ENCODE measurements around the gene BTG1. TPM values are rescaled to one million over a fixed set of nuclear protein-coding genes. Genes with fewer than 3 reads are reported as not detected.
"Not testable (repeated sequence)": the region's sequence is repeated elsewhere in the genome, so short reads cannot be mapped to it uniquely, and the experiment has no call there.

The BTG1 gene
- total RNA-seq, 1 donor from 2014 or later = 72.8 TPM

- DNase-seq (ENCODE audit: low spot score) = no peak
- intact Hi-C loops (cut with DNase I) = no loop called here
These were observed 9.5 kb downstream of the BTG1 start for GRCh38 chr12:92136026-92136730.

DNA sequence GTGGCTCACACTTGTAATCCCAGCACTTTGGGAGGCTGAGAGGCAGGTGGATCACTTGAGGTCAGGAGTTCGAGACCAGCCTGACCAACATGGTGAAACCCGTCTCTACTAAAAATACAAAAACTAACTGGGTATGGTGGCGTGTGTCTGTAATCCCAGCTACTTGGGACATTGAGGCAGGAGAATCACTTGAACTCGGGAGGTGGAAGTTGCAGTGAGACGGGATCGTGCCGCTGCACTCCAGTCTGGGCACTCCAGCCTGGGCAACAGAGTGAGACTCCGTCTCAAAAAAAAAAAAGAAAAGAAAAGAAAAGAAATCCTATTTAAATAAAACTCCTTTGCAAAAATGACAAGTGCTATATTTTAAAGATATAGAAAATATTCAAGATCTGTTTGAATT lies 10.1 kb downstream of the BTG1 start:
- DNase-seq (ENCODE audit: low spot score); intact Hi-C loops (cut with DNase I): not testable (repeated sequence)

DNA sequence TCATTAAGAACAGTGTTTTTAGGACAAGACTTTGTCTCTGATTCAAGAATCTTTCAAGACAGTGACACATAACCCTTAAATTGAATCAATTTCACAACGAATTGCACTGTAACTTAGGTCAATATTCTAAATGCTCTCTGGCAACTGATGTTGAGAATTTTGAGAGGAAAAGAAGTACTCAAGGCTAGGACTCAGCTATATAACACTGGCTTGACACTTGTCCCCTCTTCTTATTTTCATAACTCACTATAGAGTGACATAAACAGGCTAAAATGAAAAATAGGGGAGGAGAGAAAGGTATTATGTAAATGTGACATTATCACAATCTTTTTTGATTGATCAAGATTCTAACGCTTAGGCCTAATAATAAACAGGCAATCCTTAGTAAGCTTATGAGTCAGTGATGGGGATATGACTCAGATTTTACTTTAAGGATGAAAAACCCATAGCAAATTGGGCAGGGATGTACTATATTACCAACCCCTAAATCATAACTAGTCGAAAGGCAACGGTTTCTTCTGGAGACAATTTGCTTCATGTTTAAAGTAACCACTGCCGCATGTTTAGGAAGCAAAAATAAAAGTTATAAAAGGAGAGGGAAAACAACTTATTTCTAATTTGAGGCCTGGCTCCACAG lies 10.9 kb downstream of the BTG1 start:
- no peak for DNase-seq (ENCODE audit: low spot score)
- intact Hi-C loops (cut with DNase I) = loop anchor here (5.0 kb wide), 1 partner anchor 57 kb away; no protein-coding TSS in a partner anchor

GRCh38 chr12:92133795-92134637 lies 11.6 kb downstream of the BTG1 start:
- intact Hi-C loops (cut with DNase I) = loop anchor here (5.0 kb wide), 1 partner anchor 57 kb away; no protein-coding TSS in a partner anchor
- no peak for DNase-seq (ENCODE audit: low spot score)

DNA sequence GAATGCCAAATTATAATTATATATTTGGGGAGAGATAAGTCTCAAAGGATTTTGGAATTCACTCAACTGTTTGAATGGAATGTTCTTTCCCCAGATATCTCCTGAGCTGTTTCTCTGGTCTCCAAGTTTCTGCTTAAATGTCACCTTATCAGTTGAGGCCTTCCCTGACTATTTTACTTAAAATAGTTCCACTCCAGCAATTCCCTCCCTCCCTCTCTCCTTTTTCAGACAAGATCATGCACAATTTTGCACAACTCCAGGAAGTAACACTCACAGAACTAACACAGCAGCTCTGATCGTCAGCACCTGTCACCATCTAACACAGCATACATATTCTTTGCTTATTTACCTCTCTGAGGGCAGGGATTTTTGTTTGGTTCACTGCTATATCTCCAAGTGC lies 12.5 kb downstream of the BTG1 start:
- no peak for DNase-seq (ENCODE audit: low spot score)
- intact Hi-C loops (cut with DNase I) = loop anchor here (5.0 kb wide), 1 partner anchor 56 kb away; no protein-coding TSS in a partner anchor

DNA sequence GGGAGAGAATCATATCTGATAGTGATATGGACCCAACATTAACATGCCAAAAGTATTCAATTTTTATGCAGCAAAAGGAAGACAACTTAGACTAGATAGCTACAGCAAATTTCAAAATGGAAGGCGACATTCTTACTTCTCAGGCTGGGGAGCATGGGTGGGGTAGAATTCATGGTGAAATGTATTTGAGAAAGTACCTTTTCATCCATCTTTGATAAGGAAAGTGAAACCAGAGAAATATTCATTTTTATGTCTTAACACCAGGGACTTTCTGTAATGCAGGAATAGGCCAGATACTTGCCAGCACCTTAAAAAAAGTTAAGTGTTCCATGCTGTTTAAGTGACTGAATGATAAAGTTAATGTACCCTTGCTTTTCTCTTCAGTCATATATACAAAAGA lies 13.4 kb downstream of the BTG1 start:
- intact Hi-C loops (cut with DNase I) = loop anchor here (5.0 kb wide), 1 partner anchor 55 kb away; no protein-coding TSS in a partner anchor
- no peak for DNase-seq (ENCODE audit: low spot score)

GRCh38 chr12:92130999-92131398 lies 14.6 kb downstream of the BTG1 start:
- no peak for DNase-seq (ENCODE audit: low spot score)
- intact Hi-C loops (cut with DNase I) = loop anchor here (5.0 kb wide), 1 partner anchor 54 kb away; no protein-coding TSS in a partner anchor

DNA sequence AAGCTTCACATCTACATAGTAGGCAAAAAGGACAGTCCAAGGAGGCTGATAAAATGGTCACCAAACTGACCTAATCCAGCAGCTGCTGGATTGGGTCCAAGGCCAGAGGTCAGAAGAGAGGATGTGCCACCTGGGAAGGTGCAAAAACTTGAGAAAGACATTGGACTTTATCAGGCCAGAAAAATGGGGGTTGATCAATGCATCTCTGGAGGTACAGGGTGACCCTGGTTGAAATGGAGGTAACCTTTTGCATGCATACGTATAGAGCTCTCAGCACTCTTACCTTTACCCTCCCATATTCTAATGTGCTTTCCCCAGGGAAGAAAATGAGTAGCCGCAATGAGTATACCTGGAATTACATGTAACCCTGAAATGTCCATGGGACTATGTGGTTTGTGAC lies 16.0 kb downstream of the BTG1 start:
- no peak for DNase-seq (ENCODE audit: low spot score)
- intact Hi-C loops (cut with DNase I) = loop anchor here (5.0 kb wide), 1 partner anchor 52 kb away; no protein-coding TSS in a partner anchor

GRCh38 chr12:92128612-92129011 lies 17.0 kb downstream of the BTG1 start:
- intact Hi-C loops (cut with DNase I) = no loop called here
- no peak for DNase-seq (ENCODE audit: low spot score)

DNA sequence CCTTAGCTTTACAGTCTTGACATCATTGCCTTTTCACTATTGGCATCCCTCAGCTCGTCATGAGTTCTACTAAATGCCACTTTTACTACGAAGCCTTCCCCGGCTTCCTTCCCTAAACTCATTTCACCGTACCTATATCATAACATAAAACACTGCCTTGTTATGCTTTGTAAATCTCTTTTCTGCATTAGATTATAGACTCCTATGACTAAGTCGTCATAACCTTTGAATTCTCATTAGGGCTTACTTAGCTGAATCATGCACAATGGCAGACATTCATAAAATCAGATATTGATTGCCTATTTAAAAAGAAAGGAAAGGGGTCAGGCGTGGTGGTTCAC lies 21.0 kb downstream of the BTG1 start:
- intact Hi-C loops (cut with DNase I) = no loop called here
- no peak for DNase-seq (ENCODE audit: low spot score)

GRCh38 chr12:92123780-92124688 lies 21.6 kb downstream of the BTG1 start:
- intact Hi-C loops (cut with DNase I) = no loop called here
- no peak for DNase-seq (ENCODE audit: low spot score)

- intact Hi-C loops (cut with DNase I) = no loop called here
- no peak for DNase-seq (ENCODE audit: low spot score)
These were observed 22.5 kb downstream of the BTG1 start for GRCh38 chr12:92122941-92123779.

DNA sequence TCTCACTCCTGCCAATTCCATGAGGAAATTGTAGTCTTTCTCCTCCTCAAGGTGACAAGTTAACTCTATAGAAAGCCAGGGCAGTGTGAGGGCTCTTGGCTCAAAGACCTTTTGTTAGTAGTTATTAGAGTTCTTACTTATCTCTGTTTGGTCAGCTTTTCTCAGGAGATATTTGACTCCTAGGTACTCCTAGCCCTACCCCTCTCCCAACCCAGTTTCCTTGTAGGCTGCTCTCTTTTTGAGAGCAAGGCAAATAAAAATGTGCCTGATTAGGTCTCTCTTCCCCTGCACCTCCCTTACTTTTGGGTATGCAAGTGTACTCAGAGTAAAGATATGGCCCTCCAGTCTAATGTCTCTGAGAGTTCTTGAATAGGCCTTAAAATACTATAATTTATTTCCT lies 23.8 kb downstream of the BTG1 start:
- intact Hi-C loops (cut with DNase I) = no loop called here
- DNase-seq (ENCODE audit: low spot score) = no peak

DNA sequence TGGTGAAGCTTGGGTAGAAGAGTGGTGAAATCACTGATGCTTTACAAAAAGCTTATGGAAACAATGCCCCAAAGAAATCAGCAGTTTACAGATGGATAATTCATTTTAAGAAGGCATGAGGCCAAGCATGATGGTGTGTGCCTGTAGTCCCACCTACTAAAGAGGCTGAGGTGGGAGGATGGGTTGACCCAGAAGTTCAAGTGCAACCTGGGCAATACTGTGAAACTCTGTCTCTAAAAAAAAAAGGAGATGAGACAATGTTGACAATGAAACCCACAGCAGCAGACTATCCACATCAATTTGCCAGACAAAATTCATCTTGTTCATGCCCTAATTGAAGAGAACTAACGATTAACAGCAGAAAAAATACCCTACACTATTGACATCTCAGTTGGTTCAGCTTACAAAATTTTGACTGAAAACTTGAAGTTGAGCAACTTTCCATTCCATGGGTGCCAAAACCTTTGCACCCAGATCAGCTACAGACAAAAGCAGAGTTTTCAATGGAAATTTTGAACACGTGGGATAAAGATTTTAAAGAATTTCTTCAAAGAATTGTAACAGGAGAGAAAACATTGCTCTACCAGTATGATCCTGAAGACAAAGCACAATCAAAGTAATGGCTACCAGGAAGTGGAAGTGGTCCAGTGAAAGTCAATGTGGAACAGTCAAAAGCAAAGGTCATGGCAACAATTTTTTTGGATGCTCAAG lies 26.7 kb downstream of the BTG1 start:
- intact Hi-C loops (cut with DNase I) = no loop called here
- no peak for DNase-seq (ENCODE audit: low spot score)

GRCh38 chr12:92114834-92115233 lies 30.8 kb downstream of the BTG1 start:
- intact Hi-C loops (cut with DNase I) = no loop called here
- no peak for DNase-seq (ENCODE audit: low spot score)

DNA sequence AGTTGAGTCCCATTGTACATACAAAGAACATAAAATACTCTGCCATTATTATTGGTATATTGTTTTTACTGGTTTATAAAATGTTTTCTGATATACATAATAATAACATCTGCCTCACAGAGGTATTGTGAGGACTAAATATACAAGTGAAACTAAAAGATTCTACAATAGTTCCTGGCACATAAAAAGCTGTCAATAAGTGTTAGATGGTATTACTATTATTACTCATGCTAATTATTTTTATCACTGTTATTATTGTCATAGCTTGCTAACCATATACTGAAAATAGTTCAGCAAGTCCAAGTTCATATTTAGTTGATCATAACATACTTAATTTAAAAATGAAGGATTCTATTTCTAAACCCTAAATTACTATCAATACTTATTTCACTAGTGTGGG lies 34.4 kb downstream of the BTG1 start:
- intact Hi-C loops (cut with DNase I) = no loop called here
- DNase-seq (ENCODE audit: low spot score) = no peak

DNA sequence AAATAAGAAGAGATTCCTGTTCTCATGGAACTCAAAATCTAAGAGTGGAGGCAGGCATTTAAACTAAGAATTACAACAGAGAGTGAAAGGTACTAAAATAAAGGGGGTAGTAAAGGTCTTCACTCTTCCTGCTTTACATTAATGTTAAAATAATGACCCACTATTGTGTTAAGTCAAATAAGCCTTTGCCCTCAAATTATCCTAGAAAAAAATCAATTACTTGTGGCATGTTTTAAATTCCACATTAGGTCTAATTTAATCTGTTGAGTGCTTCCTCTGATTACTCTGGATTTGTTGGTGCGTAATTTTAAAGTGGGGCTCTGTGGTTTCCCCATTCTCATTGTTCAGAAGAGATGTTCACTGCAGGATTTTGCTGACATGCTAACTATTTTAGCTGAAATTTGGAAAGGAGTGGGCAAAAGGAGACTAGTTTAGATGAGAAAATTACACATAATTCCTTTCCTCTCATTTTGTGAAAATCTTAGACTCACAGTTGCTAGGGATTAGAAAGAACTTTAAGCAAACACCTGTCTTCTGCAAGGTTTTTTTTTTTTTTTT lies 35.5 kb downstream of the BTG1 start:
- no peak for DNase-seq (ENCODE audit: low spot score)
- intact Hi-C loops (cut with DNase I) = no loop called here

GRCh38 chr12:92109613-92110012 lies 36.0 kb downstream of the BTG1 start:
- DNase-seq (ENCODE audit: low spot score) = no peak
- intact Hi-C loops (cut with DNase I) = no loop called here

Measured in cardiac septum (tissue), 1 donor.